Ovary (tissue), 9 donors: ENCODE measurements around the gene TMCO1. TPM values are rescaled to one million over a fixed set of nuclear protein-coding genes. Genes with fewer than 3 reads are reported as not detected.
"Not testable (repeated sequence)": the region's sequence is repeated elsewhere in the genome, so short reads cannot be mapped to it uniquely, and the experiment has no call there.

Experiments used
- DNase-seq, 5 donors: peaks; one replicate each; pipeline ENCODE4 v3.0.0-alpha.2; 2019 to 2020
- H3K27ac ChIP-seq, 2 donors: fragments of 200-600 bp; one replicate each; pipeline versions ENCODE4 v1.5.1 to v1.8.0; 2019 to 2022
- H3K27me3 ChIP-seq: fragments of 200-600 bp; one replicate; pipeline ENCODE4 v1.8.0; 2022
- H3K36me3 ChIP-seq: fragments of 200-600 bp; sonication (generic); one replicate; pipeline ENCODE4 v1.5.1; 2019
- H3K4me1 ChIP-seq: one replicate; pipeline ENCODE4 v1.8.1; 2013; ENCODE audit warnings: mild to moderate bottlenecking, moderate library complexity; ENCODE audit not compliant: insufficient read depth
- H3K4me3 ChIP-seq: fragments of 200-600 bp; sonication (generic); one replicate; pipeline ENCODE4 v1.5.1; 2017
- H3K9me3 ChIP-seq, 2 donors: fragments of 200-600 bp in 1 of 2; sonication (generic) in 1 of 2; one replicate each; pipeline versions ENCODE4 v1.5.1 to v1.8.1; 2013 to 2019; ENCODE audit warnings: mild to moderate bottlenecking in 1 of 2, moderate library complexity in 1 of 2
- EP300 ChIP-seq: sonication (generic); formaldehyde crosslinking; IDR thresholded peaks from one replicate; pipeline ENCODE4 v1.6.1; 2017; ENCODE audit warnings: antibody characterized with exemption
- POLR2A ChIP-seq: fragments of 450-650 bp; IDR thresholded peaks from one replicate; pipeline ENCODE4 v1.6.1; 2017; ENCODE audit warnings: antibody characterized with exemption, mild to moderate bottlenecking, moderate library complexity
- WGBS, 3 donors: extraction: QIAGEN DNeasy Blood & Tissue Kit in 1 of 3; methylation state at CpG; one replicate each; pipeline versions ENCODE4 v1.1.5 to v1.1.7; 2013 to 2017; 5-methylcytosine and 5-hydroxymethylcytosine counted together
- intact Hi-C, 4 donors: fragments of 100-400 bp; cut with DNase I; formaldehyde crosslinking; loops; one replicate each; pipeline versions ENCODE4 v1.11.0 to v1.15.1; 2022 to 2023
- polyA plus RNA-seq, 2 donors: library from polyadenylated mRNA; stranded (reverse); fragments of 200-250 nt in 1 of 2; fragments of 350-450 nt in 1 of 2; fragmentation: Illumina TruSeq in 1 of 2; extraction: RNeasy Lipid Tissue Mini Kit (QIAGEN cat#74804) in 1 of 2; gene quantifications; one replicate each; pipeline ENCODE4 v1.2.3, GENCODE V29; 2013 to 2014
- total RNA-seq, 7 donors: library from RNA; depleted of rRNA in 2 of 7; stranded (reverse); fragments of >200 nt in 2 of 7; fragmentation: NEBNext Ultra II Directional in 3 of 7; extraction: Animal tissue kit (Norgen Biotek cat#: 25700) in 3 of 7; gene quantifications; one replicate each; pipeline versions ENCODE4 v1.1.0 to v1.2.4, GENCODE V29; 2016 to 2023
- TF ChIP-seq, protein P1 (sequence below), 3 donors: fragments of 450-650 bp in 2 of 3; fragments of 200-600 bp in 1 of 3; IDR thresholded peaks; one replicate each; pipeline versions ENCODE4 v1.5.1 to v1.8.0; 2016 to 2022; ENCODE audit warnings: antibody characterized with exemption in 3 of 3, mild to moderate bottlenecking in 1 of 3
- donor health status: DM: no; HTN: no; CAD: no; lungs with moderate emphysema.
- donor health status: DM: no; HTN: no; CAD: no.
- donor health status: Bipolar disorder and iron deficiency.
- donor health status: DM: yes; HTN: yes; CAD: no.
- donor health status: DM: no; HTN: no; CAD: no.
- donor health status: DM: yes; HTN: yes; CAD: no.

The TMCO1 gene
- total and polyA plus RNA-seq, 9 donors, result 38.5 to 142 (median 59.5) TPM

DNA sequence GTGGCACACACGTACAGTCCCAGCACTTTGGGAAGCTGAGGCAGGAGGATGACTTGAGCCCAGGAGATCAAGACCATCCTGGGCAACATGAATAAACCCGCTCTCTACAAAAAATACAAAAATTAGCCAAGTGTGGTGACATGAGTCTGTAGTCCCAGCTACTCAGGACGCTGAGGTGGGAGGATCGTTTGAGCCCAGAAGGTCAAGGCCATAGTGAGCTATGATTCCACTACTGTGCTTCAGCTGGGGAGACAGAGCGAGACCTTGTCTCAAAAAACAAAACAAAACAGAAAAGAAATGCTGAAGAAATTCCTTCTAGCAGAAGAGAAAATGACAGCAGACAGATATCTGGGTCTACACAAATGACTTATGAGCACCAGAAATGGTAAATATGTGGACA, 80.6 kb downstream of the TMCO1 start:
- WGBS, 3 donors, result 44 to 65% (median 45%) methylated on average over 5 of the region's 5 CpGs
- H3K27ac ChIP-seq, result no peak overlapping the region
- no peaks in the 10 kb centered on the region for H3K4me1 ChIP-seq
- no peak for TF ChIP-seq POLR2A
- TF ChIP-seq, protein P1, sequence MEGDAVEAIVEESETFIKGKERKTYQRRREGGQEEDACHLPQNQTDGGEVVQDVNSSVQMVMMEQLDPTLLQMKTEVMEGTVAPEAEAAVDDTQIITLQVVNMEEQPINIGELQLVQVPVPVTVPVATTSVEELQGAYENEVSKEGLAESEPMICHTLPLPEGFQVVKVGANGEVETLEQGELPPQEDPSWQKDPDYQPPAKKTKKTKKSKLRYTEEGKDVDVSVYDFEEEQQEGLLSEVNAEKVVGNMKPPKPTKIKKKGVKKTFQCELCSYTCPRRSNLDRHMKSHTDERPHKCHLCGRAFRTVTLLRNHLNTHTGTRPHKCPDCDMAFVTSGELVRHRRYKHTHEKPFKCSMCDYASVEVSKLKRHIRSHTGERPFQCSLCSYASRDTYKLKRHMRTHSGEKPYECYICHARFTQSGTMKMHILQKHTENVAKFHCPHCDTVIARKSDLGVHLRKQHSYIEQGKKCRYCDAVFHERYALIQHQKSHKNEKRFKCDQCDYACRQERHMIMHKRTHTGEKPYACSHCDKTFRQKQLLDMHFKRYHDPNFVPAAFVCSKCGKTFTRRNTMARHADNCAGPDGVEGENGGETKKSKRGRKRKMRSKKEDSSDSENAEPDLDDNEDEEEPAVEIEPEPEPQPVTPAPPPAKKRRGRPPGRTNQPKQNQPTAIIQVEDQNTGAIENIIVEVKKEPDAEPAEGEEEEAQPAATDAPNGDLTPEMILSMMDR (IDR thresholded peaks at IDR 0.05), result no peak
- TF ChIP-seq EP300, result no peak
- intact Hi-C loops, result no loop called here
- no peaks in the 10 kb centered on the region for H3K27me3 ChIP-seq
- no peak overlapping the region for H3K4me3 ChIP-seq
- no peaks in the 10 kb centered on the region for H3K36me3 ChIP-seq
- no peaks in the 10 kb centered on the region for H3K9me3 ChIP-seq
- DNase-seq, result no peak

DNA sequence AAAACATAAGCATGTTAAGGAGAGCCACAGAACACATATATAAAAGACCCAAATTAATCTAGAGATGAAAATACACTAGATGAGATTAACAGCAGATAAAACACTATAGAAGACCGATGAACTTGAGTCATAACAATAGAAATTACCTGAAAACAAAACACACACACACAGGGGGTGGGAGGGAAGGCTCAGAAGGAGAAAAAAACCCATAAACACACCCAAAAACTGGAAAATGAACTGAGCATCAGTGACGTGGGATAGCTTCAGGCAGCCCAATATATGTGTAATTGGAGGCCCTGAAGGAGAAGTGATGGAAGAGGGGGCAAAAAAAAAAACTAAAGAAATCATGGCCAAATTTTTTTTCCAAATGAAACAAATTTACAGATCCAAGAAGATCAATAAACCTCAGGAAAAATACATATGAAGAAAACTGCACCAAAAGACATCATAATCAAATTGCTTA, 81.7 kb downstream of the TMCO1 start:
- H3K27me3 ChIP-seq, result no peaks in the 10 kb centered on the region
- intact Hi-C loops, result no loop called here

DNA sequence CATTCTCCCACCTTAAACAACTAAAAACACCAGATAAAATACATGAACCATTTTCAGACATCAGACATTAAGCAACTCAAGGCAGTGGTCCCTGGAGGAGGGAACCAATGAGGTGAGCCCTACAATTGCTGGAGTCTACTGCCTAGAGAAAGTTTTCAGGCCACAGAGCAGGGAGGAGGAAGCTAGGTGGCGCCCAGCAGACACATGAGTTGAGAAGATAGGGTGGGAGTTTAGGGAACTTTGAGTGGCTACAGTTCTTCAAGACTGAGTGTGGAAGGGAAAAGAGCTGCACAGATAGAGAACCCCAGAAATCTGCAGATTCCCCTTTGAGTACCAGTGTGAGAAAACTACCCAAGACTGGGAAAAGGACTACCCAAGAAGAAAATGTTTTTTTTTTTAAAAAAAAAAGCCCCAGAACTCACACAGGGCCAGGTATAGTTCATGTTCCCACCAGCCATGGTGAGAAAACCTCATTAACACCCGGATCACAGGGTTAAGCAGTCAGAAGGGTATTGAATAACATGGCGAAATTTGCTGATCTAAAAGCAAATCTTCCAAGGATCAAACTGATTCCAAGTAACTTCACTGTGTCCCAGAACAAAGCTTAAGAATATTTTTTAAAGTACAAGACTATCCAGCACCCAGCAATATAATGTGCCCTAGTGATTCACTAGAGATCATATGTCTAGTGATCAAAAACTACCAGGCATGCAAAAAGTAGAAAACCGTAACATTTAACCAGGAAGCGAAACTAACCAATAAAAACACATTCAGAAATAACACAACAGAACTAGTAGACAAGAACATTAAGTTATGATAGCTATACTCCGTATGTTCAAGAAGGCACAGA, 82.3 kb downstream of the TMCO1 start:
- Histone ChIP-seq H3K4me3 (no peak overlapping the region), H3K4me1 (no peaks in the 10 kb centered on the region), H3K27ac (no peak overlapping the region), H3K9me3 (no peaks in the 10 kb centered on the region), H3K36me3 (no peaks in the 10 kb centered on the region), H3K27me3 (no peaks in the 10 kb centered on the region)
- no peak for DNase-seq
- intact Hi-C loops, result no loop called here
- WGBS, 3 donors, result 88 to 95% (median 88%) methylated on average over 6 of the region's 6 CpGs
- no peak for TF ChIP-seq POLR2A
- TF ChIP-seq, protein P1 (IDR thresholded peaks at IDR 0.05), result no peak
- TF ChIP-seq EP300, result no peak

More for the DNA sequence above, 81.7 kb downstream of the TMCO1 start:
- H3K4me3 ChIP-seq, result no peak overlapping the region
- H3K4me1 ChIP-seq, result no peaks in the 10 kb centered on the region
- TF ChIP-seq, protein P1 (IDR thresholded peaks at IDR 0.05), result no peak
- no peak for TF ChIP-seq POLR2A
- no peak overlapping the region for H3K27ac ChIP-seq
- no peaks in the 10 kb centered on the region for H3K36me3 ChIP-seq
- H3K9me3 ChIP-seq, result no peaks in the 10 kb centered on the region
- WGBS, 3 donors, result 87 to 95% (median 94%) methylated on average over 2 of the region's 2 CpGs
- DNase-seq, result no peak

DNA sequence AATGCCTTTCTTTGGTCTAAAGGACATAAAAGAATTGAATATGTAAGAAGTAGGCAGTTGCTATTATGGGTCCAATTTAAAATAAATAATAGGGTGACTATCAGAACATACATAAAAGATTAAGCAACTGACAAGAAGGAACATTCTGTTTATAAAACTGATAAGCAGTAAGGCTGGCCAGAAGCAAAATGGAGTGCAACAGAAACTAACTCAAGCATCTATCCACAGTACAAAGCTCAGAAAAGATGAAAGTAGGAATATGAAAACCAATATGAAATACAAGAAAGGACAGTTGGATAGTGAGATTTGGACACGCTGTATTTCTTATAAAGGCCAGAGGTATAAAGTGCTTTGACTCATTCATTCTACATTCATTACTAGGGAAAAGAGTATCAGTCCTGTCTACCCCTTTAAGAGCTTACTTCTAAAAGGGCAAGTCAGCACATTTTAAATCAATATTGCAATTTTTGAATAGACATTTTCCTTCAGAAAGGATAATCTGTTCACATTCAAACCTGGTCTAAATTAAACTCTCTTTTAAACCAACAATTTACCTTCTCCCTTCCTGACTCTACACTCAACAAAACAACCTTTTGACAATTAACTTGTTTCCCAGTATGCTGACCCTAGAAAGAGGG, 84.7 kb downstream of the TMCO1 start:
- DNase-seq, result no peak
- intact Hi-C loops, result no loop called here
- H3K9me3 ChIP-seq, result no peaks in the 10 kb centered on the region
- 0 to 44% (median 36%) methylated on average over 1 of the region's 1 CpG for WGBS, 3 donors
- H3K27ac ChIP-seq, result no peak overlapping the region
- H3K36me3 ChIP-seq, result no peaks in the 10 kb centered on the region
- no peak for TF ChIP-seq EP300
- TF ChIP-seq, protein P1 (IDR thresholded peaks at IDR 0.05), result no peak
- TF ChIP-seq POLR2A, result no peak
- H3K27me3 ChIP-seq, result no peaks in the 10 kb centered on the region
- H3K4me3 ChIP-seq, result no peak overlapping the region
- H3K4me1 ChIP-seq, result no peaks in the 10 kb centered on the region

DNA sequence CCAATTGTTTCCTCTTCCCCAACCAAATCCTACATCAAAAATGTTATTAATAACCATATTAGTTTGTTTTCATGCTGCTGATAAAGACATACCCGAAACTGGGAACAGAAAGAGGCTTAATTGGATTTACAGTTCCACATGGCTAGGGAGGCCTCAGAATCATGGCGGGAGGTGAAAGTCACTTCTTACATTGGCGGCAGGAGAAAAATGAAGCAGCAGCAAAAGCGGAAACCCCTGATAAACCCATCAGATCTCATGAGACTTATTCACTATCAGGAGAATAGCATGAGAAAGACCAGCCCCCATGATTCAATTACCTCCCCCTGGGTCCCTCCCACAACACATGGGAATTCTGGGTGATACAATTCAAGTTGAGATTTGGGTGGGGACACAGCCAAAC, 87.9 kb downstream of the TMCO1 start:
- H3K36me3 ChIP-seq, H3K27ac ChIP-seq, intact Hi-C loops, H3K4me1 ChIP-seq, H3K27me3 ChIP-seq, H3K4me3 ChIP-seq, H3K9me3 ChIP-seq, DNase-seq: not testable (repeated sequence)
- 90 to 98% (median 92%) methylated on average over 4 of the region's 4 CpGs for WGBS, 3 donors
